Measurements from ENCODE around the gene PIK3C2G. TPM values are rescaled to one million over a fixed set of nuclear protein-coding genes. Genes with fewer than 3 reads are reported as not detected.

Gene PIK3C2G
- total RNA-seq, 4 donors from 2014 or later: 0.10 to 0.88 (median 0.40) TPM; not detected in 1

GRCh38 chr12:18332173-18332572, 70.9 kb downstream of the PIK3C2G start:
- intact Hi-C loops (cut with DNase I): no loop called here
- TF ChIP-seq, protein P1, sequence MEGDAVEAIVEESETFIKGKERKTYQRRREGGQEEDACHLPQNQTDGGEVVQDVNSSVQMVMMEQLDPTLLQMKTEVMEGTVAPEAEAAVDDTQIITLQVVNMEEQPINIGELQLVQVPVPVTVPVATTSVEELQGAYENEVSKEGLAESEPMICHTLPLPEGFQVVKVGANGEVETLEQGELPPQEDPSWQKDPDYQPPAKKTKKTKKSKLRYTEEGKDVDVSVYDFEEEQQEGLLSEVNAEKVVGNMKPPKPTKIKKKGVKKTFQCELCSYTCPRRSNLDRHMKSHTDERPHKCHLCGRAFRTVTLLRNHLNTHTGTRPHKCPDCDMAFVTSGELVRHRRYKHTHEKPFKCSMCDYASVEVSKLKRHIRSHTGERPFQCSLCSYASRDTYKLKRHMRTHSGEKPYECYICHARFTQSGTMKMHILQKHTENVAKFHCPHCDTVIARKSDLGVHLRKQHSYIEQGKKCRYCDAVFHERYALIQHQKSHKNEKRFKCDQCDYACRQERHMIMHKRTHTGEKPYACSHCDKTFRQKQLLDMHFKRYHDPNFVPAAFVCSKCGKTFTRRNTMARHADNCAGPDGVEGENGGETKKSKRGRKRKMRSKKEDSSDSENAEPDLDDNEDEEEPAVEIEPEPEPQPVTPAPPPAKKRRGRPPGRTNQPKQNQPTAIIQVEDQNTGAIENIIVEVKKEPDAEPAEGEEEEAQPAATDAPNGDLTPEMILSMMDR (IDR thresholded peaks at IDR 0.05): no peak
- no peak for TF ChIP-seq POLR2A (IDR thresholded peaks at IDR 0.05)
- no peak overlapping the region for H3K27ac ChIP-seq
- H3K4me3 ChIP-seq (replicated peaks in 1 of 3): no peak overlapping the region
- no peaks in the 10 kb centered on the region for H3K27me3 ChIP-seq
- WGBS, 2 donors: 76 to 80% methylated on average over 4 of the region's 4 CpGs
- no peaks in the 10 kb centered on the region for H3K4me1 ChIP-seq
- DNase-seq: no peak
- H3K36me3 ChIP-seq: no peaks in the 10 kb centered on the region
- no peaks in the 10 kb centered on the region for H3K9me3 ChIP-seq

GRCh38 chr12:18339633-18340032, 78.3 kb downstream of the PIK3C2G start:
- WGBS, 2 donors: 84% methylated on average over 1 of the region's 1 CpG
- intact Hi-C loops (cut with DNase I): no loop called here
- Histone ChIP-seq H3K4me1 (no peaks in the 10 kb centered on the region), H3K9me3 (no peaks in the 10 kb centered on the region), H3K4me3 (replicated peaks in 1 of 3) (no peak overlapping the region), H3K36me3 (no peaks in the 10 kb centered on the region), H3K27me3 (no peaks in the 10 kb centered on the region), H3K27ac (no peak overlapping the region)
- no peak for TF ChIP-seq POLR2A (IDR thresholded peaks at IDR 0.05)
- TF ChIP-seq, protein P1 (IDR thresholded peaks at IDR 0.05): no peak
- DNase-seq: no peak

- H3K36me3 ChIP-seq: no peaks in the 10 kb centered on the region
- H3K27me3 ChIP-seq: no peaks in the 10 kb centered on the region
- TF ChIP-seq, protein P1 (IDR thresholded peaks at IDR 0.05): no peak
- TF ChIP-seq POLR2A (IDR thresholded peaks at IDR 0.05): no peak
- WGBS, 2 donors: 84 to 89% methylated on average over 3 of the region's 3 CpGs
- no peak overlapping the region for H3K4me3 ChIP-seq (replicated peaks in 1 of 3)
- intact Hi-C loops (cut with DNase I): no loop called here
- H3K9me3 ChIP-seq: no peaks in the 10 kb centered on the region
- H3K4me1 ChIP-seq: no peaks in the 10 kb centered on the region
- no peak overlapping the region for H3K27ac ChIP-seq
- no peak for DNase-seq
Observed at GRCh38 chr12:18340186-18340585, 78.9 kb downstream of the PIK3C2G start.

DNA sequence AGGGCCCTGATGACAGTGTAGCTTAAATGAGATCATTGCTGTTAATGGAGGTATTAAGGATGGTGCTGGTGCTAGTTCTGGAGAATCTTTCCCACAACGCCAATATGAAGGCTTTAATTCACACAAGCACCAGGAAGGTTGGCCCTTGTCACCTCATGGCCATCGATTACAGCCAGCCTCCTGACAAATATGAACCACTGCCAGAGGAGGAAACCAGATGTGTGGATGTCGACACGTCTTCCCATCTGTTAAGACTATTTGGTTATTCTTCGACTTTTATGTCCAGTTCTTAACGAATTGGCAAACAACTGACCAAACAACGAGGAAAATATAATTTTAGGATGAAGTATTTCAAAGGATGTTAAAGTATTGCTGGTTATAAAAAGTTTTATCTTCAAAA, 79.5 kb downstream of the PIK3C2G start:
- H3K4me3 ChIP-seq (replicated peaks in 1 of 3): no peak overlapping the region
- no peaks in the 10 kb centered on the region for H3K9me3 ChIP-seq
- no peak overlapping the region for H3K27ac ChIP-seq
- DNase-seq: no peak
- H3K27me3 ChIP-seq: no peaks in the 10 kb centered on the region
- intact Hi-C loops (cut with DNase I): no loop called here
- no peaks in the 10 kb centered on the region for H3K4me1 ChIP-seq
- no peaks in the 10 kb centered on the region for H3K36me3 ChIP-seq
- TF ChIP-seq, protein P1 (IDR thresholded peaks at IDR 0.05): no peak
- no peak for TF ChIP-seq POLR2A (IDR thresholded peaks at IDR 0.05)
- WGBS, 2 donors: 82 to 84% methylated on average over 7 of the region's 7 CpGs

- TF ChIP-seq, protein P1 (IDR thresholded peaks at IDR 0.05): no peak
- no peak for TF ChIP-seq POLR2A (IDR thresholded peaks at IDR 0.05)
- WGBS, 2 donors: 79 to 84% methylated on average over 4 of the region's 4 CpGs
Observed at GRCh38 chr12:18343708-18344107, 82.4 kb downstream of the PIK3C2G start.

More at GRCh38 chr12:18343708-18344107, 82.4 kb downstream of the PIK3C2G start:
- no peaks in the 10 kb centered on the region for H3K27me3 ChIP-seq
- H3K4me3 ChIP-seq (replicated peaks in 1 of 3): no peak overlapping the region
- no peaks in the 10 kb centered on the region for H3K4me1 ChIP-seq
- intact Hi-C loops (cut with DNase I): no loop called here
- no peak overlapping the region for H3K27ac ChIP-seq
- no peak for DNase-seq
- no peaks in the 10 kb centered on the region for H3K9me3 ChIP-seq
- H3K36me3 ChIP-seq: no peaks in the 10 kb centered on the region

Data from thyroid gland (tissue), 4 donors.